ENCODE data around the gene SMIM30. TPM values are rescaled to one million over a fixed set of nuclear protein-coding genes. Genes with fewer than 3 reads are reported as not detected.

SMIM30 gene
- total RNA-seq, 1 experiment from 2014 or later: 28.9 TPM

DNA sequence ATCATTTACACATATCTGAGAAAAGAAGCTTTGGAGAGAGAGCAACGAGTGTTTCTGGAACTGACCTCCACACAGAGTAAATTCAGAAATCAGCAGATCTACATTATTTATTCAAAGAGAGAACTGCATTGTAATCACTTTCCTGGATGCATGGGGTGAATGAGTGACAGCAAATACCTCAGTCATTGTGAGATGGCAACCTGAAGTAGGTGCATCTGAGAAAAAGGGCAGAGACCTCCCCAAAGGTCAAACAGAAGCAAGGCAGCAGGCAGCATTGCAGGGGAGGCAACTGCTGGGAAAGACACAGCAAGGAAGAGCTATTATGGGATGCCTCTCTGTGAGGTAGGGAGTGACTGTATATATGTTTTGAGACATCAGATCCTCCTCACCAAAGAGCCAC, 26.5 kb upstream of the SMIM30 start:
- Histone ChIP-seq H2AFZ (ENCODE audit: low read length) (no peak overlapping the region), H4K20me1 (ENCODE audit: low read length) (no peaks in the 10 kb centered on the region), H3K9me2 (replicated peaks; ENCODE audit: low read length) (no peaks in the 10 kb centered on the region), H3K36me3 (ENCODE audit: low read depth, low read length) (no peaks in the 10 kb centered on the region), H3K4me2 (ENCODE audit: low read length) (no peak overlapping the region), H3K9ac (ENCODE audit: low read length) (no peak overlapping the region), H3K79me2 (ENCODE audit: low read length) (no peaks in the 10 kb centered on the region), H3F3A (ENCODE audit: low read length, unreplicated experiment) (no peaks in the 10 kb centered on the region), H3K9me3 (ENCODE audit: low read length) (no peaks in the 10 kb centered on the region), H3K27ac (ENCODE audit: low read length) (no peak overlapping the region), H3K4me3 (ENCODE audit: low read length) (no peak overlapping the region), H3K27me3 (ENCODE audit: low read length) (0 out of 2 replicates have a peak, but pooled peaks cover 5% of the 10 kb centered on the region), H3K4me1 (ENCODE audit: insufficient read depth, low read length) (no peaks in the 10 kb centered on the region)
- CTCF ChIA-PET: no interaction called here
- DNase-seq (no peak), ATAC-seq (no peak)
- intact Hi-C loops (cut with micrococcal nuclease): no loop called here
- no TSS peak for BruUV-seq (replicated peaks)
- POLR2A ChIA-PET (ENCODE audit: unreplicated experiment): no interaction called here
- TF ChIP-seq EZH2phosphoT487 (IDR thresholded peaks at IDR 0.05; ENCODE audit: borderline replicate concordance, low read length) (no peak), EZH2 (IDR thresholded peaks at IDR 0.05; ENCODE audit: low read length, unreplicated experiment) (no peak)
- TF ChIP-seq, protein P1, sequence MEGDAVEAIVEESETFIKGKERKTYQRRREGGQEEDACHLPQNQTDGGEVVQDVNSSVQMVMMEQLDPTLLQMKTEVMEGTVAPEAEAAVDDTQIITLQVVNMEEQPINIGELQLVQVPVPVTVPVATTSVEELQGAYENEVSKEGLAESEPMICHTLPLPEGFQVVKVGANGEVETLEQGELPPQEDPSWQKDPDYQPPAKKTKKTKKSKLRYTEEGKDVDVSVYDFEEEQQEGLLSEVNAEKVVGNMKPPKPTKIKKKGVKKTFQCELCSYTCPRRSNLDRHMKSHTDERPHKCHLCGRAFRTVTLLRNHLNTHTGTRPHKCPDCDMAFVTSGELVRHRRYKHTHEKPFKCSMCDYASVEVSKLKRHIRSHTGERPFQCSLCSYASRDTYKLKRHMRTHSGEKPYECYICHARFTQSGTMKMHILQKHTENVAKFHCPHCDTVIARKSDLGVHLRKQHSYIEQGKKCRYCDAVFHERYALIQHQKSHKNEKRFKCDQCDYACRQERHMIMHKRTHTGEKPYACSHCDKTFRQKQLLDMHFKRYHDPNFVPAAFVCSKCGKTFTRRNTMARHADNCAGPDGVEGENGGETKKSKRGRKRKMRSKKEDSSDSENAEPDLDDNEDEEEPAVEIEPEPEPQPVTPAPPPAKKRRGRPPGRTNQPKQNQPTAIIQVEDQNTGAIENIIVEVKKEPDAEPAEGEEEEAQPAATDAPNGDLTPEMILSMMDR (conservative IDR thresholded peaks at IDR 0.05; ENCODE audit: low read depth, low read length): no peak

DNA sequence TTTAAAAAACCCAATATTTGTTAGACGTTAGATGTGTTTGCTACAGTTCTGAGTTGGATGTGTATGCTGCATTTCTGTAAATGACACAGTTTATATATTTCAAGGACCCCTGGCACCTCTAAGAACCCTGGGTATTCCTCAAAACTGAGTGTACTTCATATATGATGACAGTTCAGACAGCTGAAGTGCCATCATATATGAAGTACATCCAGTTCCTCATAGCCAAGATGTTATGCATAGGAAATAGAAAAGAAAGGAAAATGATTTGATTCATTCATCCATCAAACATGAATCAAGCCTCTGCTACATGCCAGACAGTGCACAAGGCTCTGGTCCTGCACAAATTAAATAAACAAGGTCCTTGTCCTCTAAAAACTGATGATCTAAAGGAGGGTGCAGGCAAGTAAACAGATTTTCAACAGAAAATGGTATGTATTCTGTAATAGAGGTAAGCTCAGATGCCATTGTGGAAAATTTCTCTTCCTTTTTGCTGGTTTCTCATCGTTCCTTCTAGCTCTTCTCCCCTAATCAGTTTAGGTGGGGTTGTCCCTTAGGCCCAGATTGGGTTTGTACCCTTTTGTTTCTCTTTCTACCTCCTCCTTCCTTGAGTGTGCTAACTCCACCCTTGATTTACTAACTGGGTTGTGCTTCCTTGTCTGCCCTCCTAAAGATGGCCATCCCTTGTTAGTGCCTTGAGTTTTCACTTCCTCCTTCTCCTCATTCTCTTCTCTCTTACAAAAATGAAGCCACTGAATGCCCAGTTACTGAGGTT, 25.3 kb upstream of the SMIM30 start:
- Histone ChIP-seq H4K20me1 (ENCODE audit: low read length) (no peaks in the 10 kb centered on the region), H3K4me1 (ENCODE audit: insufficient read depth, low read length) (no peaks in the 10 kb centered on the region), H3F3A (ENCODE audit: low read length, unreplicated experiment) (no peaks in the 10 kb centered on the region), H3K4me2 (ENCODE audit: low read length) (no peak overlapping the region), H3K9ac (ENCODE audit: low read length) (no peak overlapping the region), H2AFZ (ENCODE audit: low read length) (no peak overlapping the region), H3K79me2 (ENCODE audit: low read length) (no peaks in the 10 kb centered on the region), H3K36me3 (ENCODE audit: low read depth, low read length) (no peaks in the 10 kb centered on the region), H3K27ac (ENCODE audit: low read length) (no peak overlapping the region), H3K9me3 (ENCODE audit: low read length) (no peaks in the 10 kb centered on the region), H3K4me3 (ENCODE audit: low read length) (no peak overlapping the region), H3K9me2 (replicated peaks; ENCODE audit: low read length) (no peaks in the 10 kb centered on the region), H3K27me3 (ENCODE audit: low read length) (no peaks in the 10 kb centered on the region)
- intact Hi-C loops (cut with micrococcal nuclease): no loop called here
- DNase-seq: no peak
- CTCF ChIA-PET: no interaction called here
- ATAC-seq: no peak
- TF ChIP-seq, protein P1 (conservative IDR thresholded peaks at IDR 0.05; ENCODE audit: low read depth, low read length): no peak
- no peak for TF ChIP-seq EZH2phosphoT487 (IDR thresholded peaks at IDR 0.05; ENCODE audit: borderline replicate concordance, low read length)
- TF ChIP-seq EZH2 (IDR thresholded peaks at IDR 0.05; ENCODE audit: low read length, unreplicated experiment): no peak
- BruUV-seq (replicated peaks): no TSS peak
- POLR2A ChIA-PET (ENCODE audit: unreplicated experiment): no interaction called here

DNA sequence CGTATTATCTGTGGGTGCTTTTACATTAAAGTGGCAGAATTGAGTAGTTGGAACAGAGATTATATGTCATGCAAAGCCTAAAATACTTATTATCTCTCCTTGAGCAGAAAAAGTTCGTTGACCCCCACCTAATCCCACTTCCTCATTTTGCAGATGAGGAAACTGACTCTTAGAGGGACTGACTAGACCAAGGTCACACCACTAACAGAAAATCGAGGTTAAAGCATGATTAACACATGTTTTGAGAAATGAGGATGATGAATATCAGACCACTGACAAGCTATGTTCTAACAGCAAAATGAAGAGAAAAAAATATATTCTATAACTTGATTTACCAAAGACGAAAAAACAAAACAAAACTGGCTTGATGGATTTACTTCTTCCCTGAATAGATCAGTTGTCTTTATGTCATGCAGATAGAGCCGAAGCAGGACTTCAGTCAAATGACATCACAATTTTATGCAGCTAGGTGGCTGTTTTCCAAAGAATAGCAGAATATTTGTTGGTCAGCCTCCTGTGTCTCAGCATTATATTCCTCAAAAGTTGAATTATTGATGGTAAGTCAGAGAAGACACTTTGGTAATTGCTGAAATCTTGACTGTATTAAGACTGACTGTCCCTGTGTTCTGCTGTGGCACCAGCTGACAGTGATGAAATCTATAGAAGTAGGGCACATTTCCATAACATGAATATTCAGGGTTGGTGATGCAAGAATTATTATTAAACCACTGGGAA, 24.2 kb upstream of the SMIM30 start:
- Histone ChIP-seq H3K36me3 (ENCODE audit: low read depth, low read length) (no peaks in the 10 kb centered on the region), H3K79me2 (ENCODE audit: low read length) (no peaks in the 10 kb centered on the region), H3K4me2 (ENCODE audit: low read length) (no peak overlapping the region), H2AFZ (ENCODE audit: low read length) (no peak overlapping the region), H3K4me3 (ENCODE audit: low read length) (no peak overlapping the region), H3K9me2 (replicated peaks; ENCODE audit: low read length) (no peaks in the 10 kb centered on the region), H4K20me1 (ENCODE audit: low read length) (no peaks in the 10 kb centered on the region), H3F3A (ENCODE audit: low read length, unreplicated experiment) (no peaks in the 10 kb centered on the region), H3K27ac (ENCODE audit: low read length) (no peak overlapping the region), H3K4me1 (ENCODE audit: insufficient read depth, low read length) (no peaks in the 10 kb centered on the region), H3K27me3 (ENCODE audit: low read length) (no peaks in the 10 kb centered on the region), H3K9ac (ENCODE audit: low read length) (no peak overlapping the region), H3K9me3 (ENCODE audit: low read length) (no peaks in the 10 kb centered on the region)
- intact Hi-C loops (cut with micrococcal nuclease): no loop called here
- ChIA-PET POLR2A (ENCODE audit: unreplicated experiment) (no interaction called here), CTCF (no interaction called here)
- BruUV-seq (replicated peaks): no TSS peak
- no peak for TF ChIP-seq EZH2 (IDR thresholded peaks at IDR 0.05; ENCODE audit: low read length, unreplicated experiment)
- TF ChIP-seq EZH2phosphoT487 (IDR thresholded peaks at IDR 0.05; ENCODE audit: borderline replicate concordance, low read length): no peak
- TF ChIP-seq, protein P1 (conservative IDR thresholded peaks at IDR 0.05; ENCODE audit: low read depth, low read length): no peak
- ATAC-seq: no peak
- no peak for DNase-seq

All from PC-3 (cell line).